H1 (cell line): ENCODE measurements around the gene DNAJB6. TPM values are rescaled to one million over a fixed set of nuclear protein-coding genes. Genes with fewer than 3 reads are reported as not detected.

Experiments
- CBX8 ChIP-seq: fragments of 300-800, 300-1000 bp; sonication (generic); IDR thresholded peaks from 2 replicates; pipeline ENCODE4 v1.7.1; 2016; ENCODE audit warnings: low read depth, low read length, borderline replicate concordance
- CREB1 ChIP-seq: IDR thresholded peaks from 2 replicates; pipeline ENCODE4 v1.6.1; 2012; ENCODE audit warnings: inconsistent platforms
- EP300 ChIP-seq, 2 experiments: IDR thresholded peaks; 1 replicate in 1 of 2; 2 replicates in 1 of 2; pipeline ENCODE4 v1.6.1; 2011 to 2012; ENCODE audit warnings: low read depth in 2 of 2, low read length in 2 of 2, mild to moderate bottlenecking in 2 of 2, borderline replicate concordance in 1 of 2, inconsistent platforms in 1 of 2, moderate library complexity in 1 of 2
- POLR2A ChIP-seq, 2 experiments: IDR thresholded peaks; 1 replicate in 1 of 2; 2 replicates in 1 of 2; pipeline ENCODE4 v1.6.1; 2011; ENCODE audit warnings: low read depth in 2 of 2, low read length in 2 of 2, mild to moderate bottlenecking in 2 of 2; ENCODE audit errors: control extremely low read depth in 1 of 2
- RAD21 ChIP-seq, 2 experiments: IDR thresholded peaks in 1 of 2; conservative IDR thresholded peaks in 1 of 2; 2 replicates each; pipeline ENCODE4 v1.6.1; 2011; ENCODE audit warnings: low read depth in 2 of 2, low read length in 2 of 2, improper control_type of control experiment in 1 of 2, inconsistent platforms in 1 of 2, mild to moderate bottlenecking in 1 of 2, moderate library complexity in 1 of 2
- SIN3A ChIP-seq, 2 experiments: IDR thresholded peaks in 1 of 2; conservative IDR thresholded peaks in 1 of 2; 2 replicates each; pipeline ENCODE4 v1.6.1; 2011 to 2012; ENCODE audit warnings: low read length in 2 of 2, improper control_type of control experiment in 1 of 2, low read depth in 1 of 2, mild to moderate bottlenecking in 1 of 2
- YY1 ChIP-seq: IDR thresholded peaks from 2 replicates; pipeline ENCODE4 v1.6.1; 2011; ENCODE audit warnings: low read depth, mild to moderate bottlenecking, low read length
- ZNF274 ChIP-seq: IDR thresholded peaks from 2 replicates; pipeline ENCODE4 v1.7.0; 2012; ENCODE audit warnings: low read length, borderline replicate concordance; ENCODE audit errors: extremely low read depth
- polyA plus RNA-seq, 7 experiments: library from polyadenylated mRNA; depleted of rRNA in 3 of 7; stranded (reverse) in 5 of 7; unstranded in 2 of 7; fragments of >200 nt in 5 of 7; fragments of 200-250 nt in 2 of 7; gene quantifications; 1 replicate in 5 of 7; 2 replicates in 1 of 7; 4 replicates in 1 of 7; pipeline versions ENCODE4 v1.2.1 to v1.2.3, GENCODE V29; 2011 to 2013; ENCODE audit warnings: missing spikeins in 2 of 7, mixed read lengths in 2 of 7
- total RNA-seq: library from RNA; stranded (reverse); fragmentation: NEBNext Ultra II Directional; extraction: Animal tissue kit (Norgen Biotek cat#: 25700); gene quantifications from 2 replicates; pipeline ENCODE4 v1.2.1, GENCODE V29; 2021

The DNAJB6 gene
- total and polyA plus RNA-seq, 2 of the 8 experiments (the other 6 are each of a cell fraction or from before 2014, with no cell fraction given) = 166 to 295 TPM

DNA sequence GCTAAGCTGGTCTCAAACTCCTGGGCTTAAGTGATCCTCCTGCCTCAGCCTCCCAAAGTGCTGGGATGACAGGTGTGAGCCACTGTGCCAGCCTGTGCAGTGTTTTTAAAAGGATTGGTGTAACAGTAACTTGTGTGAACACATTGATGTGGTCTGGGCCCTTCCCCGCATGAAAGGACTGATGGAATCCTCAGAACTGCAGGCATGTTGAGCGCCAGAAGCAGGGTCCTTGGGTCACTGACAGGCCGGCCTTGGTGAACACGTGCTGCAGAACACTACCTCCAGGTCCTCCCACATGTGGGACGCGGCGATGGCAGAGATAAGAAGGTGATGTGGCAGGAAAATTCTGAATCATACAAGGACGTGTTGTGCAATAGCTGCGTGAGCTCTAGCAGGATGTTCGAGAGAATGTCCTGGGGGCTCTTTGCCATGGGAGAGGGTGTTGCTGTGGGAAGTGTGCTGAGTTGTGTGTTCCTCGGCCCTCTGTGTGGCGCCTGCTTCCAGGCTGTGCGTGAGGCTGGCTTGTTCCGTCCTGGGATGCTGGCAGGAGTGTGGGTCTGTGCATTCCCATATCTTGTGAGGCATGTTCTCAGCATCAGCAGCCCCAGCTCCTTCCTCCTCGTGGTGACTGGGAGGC lies 68.2 kb downstream of the DNAJB6 start (continued):
- TF ChIP-seq POLR2A (IDR thresholded peaks at IDR 0.05; ENCODE audit: control extremely low read depth in 1 of 2, low read depth in 2 of 2, low read length in 2 of 2) = no peak
- no peak for TF ChIP-seq YY1
- no peak for TF ChIP-seq ZNF274
- no peak for TF ChIP-seq RAD21 (IDR thresholded peaks at IDR 0.05 in 1 of 2, conservative IDR thresholded peaks at IDR 0.05 in 1 of 2; ENCODE audit: low read depth in 2 of 2, low read length in 2 of 2)
- TF ChIP-seq SIN3A (conservative IDR thresholded peaks at IDR 0.05 in 1 of 2, IDR thresholded peaks at IDR 0.05 in 1 of 2; ENCODE audit: low read depth in 1 of 2, low read length in 2 of 2) = no peak
- TF ChIP-seq CBX8 = no peak
- no peak for TF ChIP-seq CREB1
- TF ChIP-seq EP300 (IDR thresholded peaks at IDR 0.05; ENCODE audit: borderline replicate concordance in 1 of 2, low read depth in 2 of 2, low read length in 2 of 2) = no peak
- TF ChIP-seq, all 59 proteins: peak for 0
